Muscle layer of colon (tissue), 2 donors: Measurements from ENCODE around the gene CHCHD4.

Experiments
- H3K27ac ChIP-seq: one replicate; pipeline ENCODE4 v1.7.0; 2013; ENCODE audit warnings: low read depth, mild to moderate bottlenecking, low read length, moderate library complexity
- H3K27me3 ChIP-seq, 2 donors: one replicate each; pipeline ENCODE4 v1.7.0; 2013; ENCODE audit warnings: low read length in 2 of 2, mild to moderate bottlenecking in 2 of 2; ENCODE audit not compliant: insufficient read depth in 2 of 2, control insufficient read depth in 1 of 2
- H3K36me3 ChIP-seq: one replicate; pipeline ENCODE4 v1.7.0; 2013; ENCODE audit warnings: mild to moderate bottlenecking, low read length; ENCODE audit not compliant: insufficient read depth
- H3K4me1 ChIP-seq: one replicate; pipeline ENCODE4 v1.7.0; 2013; ENCODE audit warnings: mild to moderate bottlenecking, low read length; ENCODE audit not compliant: insufficient read depth
- H3K4me3 ChIP-seq, 2 donors: one replicate each; pipeline ENCODE4 v1.7.0; 2013; ENCODE audit warnings: low read length in 2 of 2, low read depth in 1 of 2, mild to moderate bottlenecking in 1 of 2, moderate library complexity in 1 of 2
- H3K9ac ChIP-seq: one replicate; pipeline ENCODE4 v1.7.0; 2013; ENCODE audit warnings: low read length
- H3K9me3 ChIP-seq: one replicate; pipeline ENCODE4 v1.7.0; 2013; ENCODE audit warnings: mild to moderate bottlenecking, low read length
- donor health status: abdominal sarcoma.
- donor health status: Adenocarcinoma of cecum.

CHCHD4 gene

GRCh38 chr3:14156843-14157561, 32.3 kb upstream of the CHCHD4 start:
- peaks cover 76% of the 10 kb centered on the region for H3K36me3 ChIP-seq
- H3K4me1 ChIP-seq, result no peaks in the 10 kb centered on the region
- no peak overlapping the region for H3K27ac ChIP-seq
- no peaks in the 10 kb centered on the region for H3K27me3 ChIP-seq
- H3K9me3 ChIP-seq, result peaks cover 7% of the 10 kb centered on the region
- H3K4me3 ChIP-seq, result no peak overlapping the region
- no peak overlapping the region for H3K9ac ChIP-seq

GRCh38 chr3:14156201-14156600, 31.5 kb upstream of the CHCHD4 start:
- Histone ChIP-seq H3K4me3 (no peak overlapping the region), H3K36me3 (peaks cover 75% of the 10 kb centered on the region), H3K27me3 (no peaks in the 10 kb centered on the region), H3K27ac (no peak overlapping the region), H3K9ac (no peak overlapping the region), H3K4me1 (no peaks in the 10 kb centered on the region), H3K9me3 (no peaks in the 10 kb centered on the region)

- Histone ChIP-seq H3K27ac (no peak overlapping the region), H3K4me1 (no peaks in the 10 kb centered on the region), H3K9me3 (no peaks in the 10 kb centered on the region), H3K4me3 (no peak overlapping the region), H3K9ac (no peak overlapping the region), H3K27me3 (no peaks in the 10 kb centered on the region), H3K36me3 (peaks cover 73% of the 10 kb centered on the region)
These were observed 30.3 kb upstream of the CHCHD4 start for GRCh38 chr3:14154895-14155440.

- Histone ChIP-seq H3K9ac (no peak overlapping the region), H3K4me3 (no peak overlapping the region), H3K4me1 (no peaks in the 10 kb centered on the region), H3K36me3 (peaks cover 67% of the 10 kb centered on the region), H3K9me3 (no peaks in the 10 kb centered on the region), H3K27ac (no peak overlapping the region), H3K27me3 (no peaks in the 10 kb centered on the region)
These were observed 29.6 kb upstream of the CHCHD4 start for GRCh38 chr3:14154276-14154675.

GRCh38 chr3:14153663-14154062, 29.0 kb upstream of the CHCHD4 start:
- Histone ChIP-seq H3K4me3 (no peak overlapping the region), H3K36me3 (peaks cover 61% of the 10 kb centered on the region), H3K4me1 (no peaks in the 10 kb centered on the region), H3K27me3 (no peaks in the 10 kb centered on the region), H3K9ac (no peak overlapping the region), H3K27ac (no peak overlapping the region), H3K9me3 (no peaks in the 10 kb centered on the region)

- H3K36me3 ChIP-seq, result peaks cover 59% of the 10 kb centered on the region
These were observed 28.3 kb upstream of the CHCHD4 start for GRCh38 chr3:14152963-14153355.

GRCh38 chr3:14152233-14152962, 27.7 kb upstream of the CHCHD4 start:
- H3K27me3 ChIP-seq, result no peaks in the 10 kb centered on the region

More at GRCh38 chr3:14152963-14153355, 28.3 kb upstream of the CHCHD4 start:
- Histone ChIP-seq H3K4me1 (no peaks in the 10 kb centered on the region), H3K9me3 (no peaks in the 10 kb centered on the region), H3K27me3 (no peaks in the 10 kb centered on the region), H3K27ac (no peak overlapping the region), H3K4me3 (no peak overlapping the region), H3K9ac (no peak overlapping the region)

GRCh38 chr3:14151471-14152083, 26.9 kb upstream of the CHCHD4 start:
- Histone ChIP-seq H3K36me3 (peaks cover 59% of the 10 kb centered on the region), H3K4me1 (no peaks in the 10 kb centered on the region), H3K27ac (no peak overlapping the region)

More at GRCh38 chr3:14152233-14152962, 27.7 kb upstream of the CHCHD4 start:
- H3K4me1 ChIP-seq, result no peaks in the 10 kb centered on the region
- peaks cover 59% of the 10 kb centered on the region for H3K36me3 ChIP-seq
- H3K4me3 ChIP-seq, result no peak overlapping the region
- no peak overlapping the region for H3K27ac ChIP-seq
- H3K9ac ChIP-seq, result no peak overlapping the region
- H3K9me3 ChIP-seq, result no peaks in the 10 kb centered on the region

GRCh38 chr3:14150491-14151230, 26.0 kb upstream of the CHCHD4 start:
- Histone ChIP-seq H3K9me3 (no peaks in the 10 kb centered on the region), H3K9ac (no peak overlapping the region), H3K4me1 (peaks cover 2% of the 10 kb centered on the region), H3K27me3 (no peaks in the 10 kb centered on the region), H3K4me3 (no peak overlapping the region), H3K36me3 (peaks cover 58% of the 10 kb centered on the region), H3K27ac (no peak overlapping the region)

More at GRCh38 chr3:14151471-14152083, 26.9 kb upstream of the CHCHD4 start:
- Histone ChIP-seq H3K4me3 (no peak overlapping the region), H3K9me3 (no peaks in the 10 kb centered on the region), H3K27me3 (no peaks in the 10 kb centered on the region), H3K9ac (no peak overlapping the region)

- Histone ChIP-seq H3K36me3 (peaks cover 58% of the 10 kb centered on the region), H3K4me3 (no peak overlapping the region), H3K27me3 (no peaks in the 10 kb centered on the region), H3K27ac (no peak overlapping the region), H3K4me1 (peaks cover 8% of the 10 kb centered on the region), H3K9ac (no peak overlapping the region), H3K9me3 (no peaks in the 10 kb centered on the region)
These were observed 25.4 kb upstream of the CHCHD4 start for GRCh38 chr3:14150078-14150477.
